Fibroblast of villous mesenchyme (primary cell): ENCODE measurements around the gene C2CD5. TPM values are rescaled to one million over a fixed set of nuclear protein-coding genes. Genes with fewer than 3 reads are reported as not detected.

ENCODE experiments used
- DNase-seq: peaks from one replicate; pipeline ENCODE4 v3.0.0-alpha.2; 2010; ENCODE audit warnings: low read depth
- H3K4me3 ChIP-seq: 2 replicates; pipeline ENCODE4 v1.5.1; 2011; ENCODE audit warnings: low read depth, mild to moderate bottlenecking, low read length
- total RNA-seq: library from RNA; depleted of rRNA; stranded (reverse); fragments of >200 nt; gene quantifications from 2 replicates; pipeline ENCODE4 v1.2.3, GENCODE V29; 2012
- TF ChIP-seq, protein P1 (sequence below): IDR thresholded peaks from 2 replicates; pipeline ENCODE4 v1.5.1; 2012; ENCODE audit warnings: low read depth, mild to moderate bottlenecking, low read length; ENCODE audit not compliant: insufficient read depth

C2CD5 gene
- total RNA-seq, 1 donor = 22.0 TPM

GRCh38 chr12:22535478-22535877 lies 8.9 kb downstream of the C2CD5 start:
- no peak for DNase-seq
- H3K4me3 ChIP-seq = no peak overlapping the region
- TF ChIP-seq, protein P1, sequence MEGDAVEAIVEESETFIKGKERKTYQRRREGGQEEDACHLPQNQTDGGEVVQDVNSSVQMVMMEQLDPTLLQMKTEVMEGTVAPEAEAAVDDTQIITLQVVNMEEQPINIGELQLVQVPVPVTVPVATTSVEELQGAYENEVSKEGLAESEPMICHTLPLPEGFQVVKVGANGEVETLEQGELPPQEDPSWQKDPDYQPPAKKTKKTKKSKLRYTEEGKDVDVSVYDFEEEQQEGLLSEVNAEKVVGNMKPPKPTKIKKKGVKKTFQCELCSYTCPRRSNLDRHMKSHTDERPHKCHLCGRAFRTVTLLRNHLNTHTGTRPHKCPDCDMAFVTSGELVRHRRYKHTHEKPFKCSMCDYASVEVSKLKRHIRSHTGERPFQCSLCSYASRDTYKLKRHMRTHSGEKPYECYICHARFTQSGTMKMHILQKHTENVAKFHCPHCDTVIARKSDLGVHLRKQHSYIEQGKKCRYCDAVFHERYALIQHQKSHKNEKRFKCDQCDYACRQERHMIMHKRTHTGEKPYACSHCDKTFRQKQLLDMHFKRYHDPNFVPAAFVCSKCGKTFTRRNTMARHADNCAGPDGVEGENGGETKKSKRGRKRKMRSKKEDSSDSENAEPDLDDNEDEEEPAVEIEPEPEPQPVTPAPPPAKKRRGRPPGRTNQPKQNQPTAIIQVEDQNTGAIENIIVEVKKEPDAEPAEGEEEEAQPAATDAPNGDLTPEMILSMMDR = no peak

DNA sequence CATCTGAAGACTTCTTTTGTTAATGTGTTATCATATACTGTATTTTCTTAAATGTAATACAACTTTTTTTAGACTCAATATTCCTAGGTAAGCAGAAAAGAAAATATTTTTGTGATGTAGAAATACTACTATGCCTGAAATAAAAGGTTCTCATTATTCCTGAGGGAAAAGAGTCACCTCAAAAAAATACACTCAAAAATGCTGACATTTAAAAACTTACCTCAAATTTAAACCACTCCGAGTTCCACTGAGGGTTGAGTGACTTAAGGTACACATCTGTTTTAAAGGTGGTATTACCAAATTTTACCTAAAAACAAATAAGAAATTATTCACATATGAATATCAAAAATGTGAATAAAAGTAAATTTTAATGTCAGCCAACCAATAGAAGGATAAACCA lies 9.3 kb downstream of the C2CD5 start:
- H3K4me3 ChIP-seq = no peak overlapping the region
- TF ChIP-seq, protein P1 = no peak
- no peak for DNase-seq

GRCh38 chr12:22533155-22533554 lies 11.2 kb downstream of the C2CD5 start:
- no peak overlapping the region for H3K4me3 ChIP-seq
- DNase-seq = no peak
- TF ChIP-seq, protein P1 = no peak

- DNase-seq = no peak
- no peak overlapping the region for H3K4me3 ChIP-seq
Measured at GRCh38 chr12:22532317-22532716, 12.0 kb downstream of the C2CD5 start.

DNA sequence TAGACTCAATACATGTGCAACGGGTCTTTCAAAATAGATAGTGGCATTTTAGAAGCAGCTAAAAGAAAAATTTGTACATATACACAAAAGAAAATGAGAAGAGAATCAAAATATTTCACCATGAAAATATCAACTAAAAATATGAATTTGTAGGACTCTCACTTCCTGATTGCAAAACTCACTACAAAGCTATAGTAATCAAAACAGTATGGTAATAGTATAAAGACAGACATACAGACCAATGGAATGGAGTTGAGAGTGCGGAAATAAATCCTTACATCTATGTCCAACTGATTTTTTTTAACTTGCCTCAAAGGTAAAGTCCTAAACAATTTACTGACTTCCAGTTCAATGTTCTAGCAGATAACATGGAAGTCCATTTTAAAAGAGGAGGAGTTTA lies 13.1 kb downstream of the C2CD5 start:
- TF ChIP-seq, protein P1 = no peak
- no peak overlapping the region for H3K4me3 ChIP-seq
- DNase-seq = no peak

More at GRCh38 chr12:22532317-22532716, 12.0 kb downstream of the C2CD5 start:
- TF ChIP-seq, protein P1 = no peak

DNA sequence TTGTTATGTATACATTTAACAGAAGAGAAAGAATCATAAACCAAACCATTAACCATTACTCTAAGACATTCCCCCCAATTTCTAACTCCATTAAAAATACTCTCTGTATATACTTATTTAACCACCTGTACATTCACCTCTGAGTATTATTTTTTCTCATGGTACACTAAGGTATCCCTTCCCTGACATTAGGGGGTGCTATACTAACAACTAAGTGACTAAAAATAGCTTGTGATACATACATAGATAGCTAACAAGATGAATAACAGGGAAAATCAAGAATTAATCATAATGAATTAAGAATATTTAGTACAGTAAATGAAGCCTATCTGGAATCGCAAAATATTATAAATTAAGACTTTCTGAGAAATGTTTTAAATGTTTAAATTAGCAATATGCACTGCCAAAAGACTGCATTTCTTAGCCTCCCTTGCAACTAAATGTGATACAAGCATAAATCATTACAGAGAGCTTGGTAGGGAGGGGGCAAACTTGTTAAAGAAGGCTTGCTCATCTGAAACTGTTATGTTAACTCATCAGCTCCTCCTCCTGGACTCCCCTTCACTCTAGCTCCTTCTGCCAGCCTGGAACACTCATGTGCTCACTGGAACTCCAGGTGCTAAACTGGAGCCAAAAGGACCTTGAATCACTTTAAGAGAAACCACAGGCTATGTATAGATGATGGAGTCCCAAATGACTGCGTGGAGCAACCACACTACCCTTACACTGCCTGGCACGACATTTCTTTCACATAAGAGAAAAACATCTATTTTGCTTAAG lies 14.9 kb downstream of the C2CD5 start:
- peak; percentile 29 for DNase-seq
- TF ChIP-seq, protein P1 = peak; percentile 45
- H3K4me3 ChIP-seq = no peak overlapping the region
